Measurements from ENCODE around the gene CD72. TPM values are rescaled to one million over a fixed set of nuclear protein-coding genes. Genes with fewer than 3 reads are reported as not detected.

Gene CD72
- total RNA-seq (2022; extraction: Qiagen RNA extraction), result 0.14 to 0.36 TPM (median 0.23 TPM) in 3 of 5 replicates, not detected in the others

DNA sequence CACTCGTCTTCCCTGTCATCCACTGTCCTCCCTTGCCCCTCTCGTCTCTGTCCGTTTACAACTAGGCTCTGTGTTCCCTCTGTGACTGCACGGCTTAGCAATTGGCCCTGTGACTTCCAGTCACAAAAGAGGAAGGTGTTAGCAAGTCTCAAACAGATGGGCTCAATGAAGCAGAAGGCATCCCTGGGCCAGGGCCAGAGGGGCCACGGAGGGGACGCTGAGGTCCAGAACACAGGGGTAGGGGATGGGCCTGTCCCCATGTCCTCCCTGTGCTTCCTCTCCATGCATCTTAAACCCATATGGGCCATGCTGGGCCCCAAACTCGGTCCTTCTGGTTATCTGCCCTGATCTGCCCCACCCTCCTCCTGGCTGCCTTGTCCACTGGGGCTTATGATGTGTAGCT lies at the start of gene CD72:
TSS of gene CD72 (minus strand) at position 89 of the 403 bp plus-strand sequence. CDS start 110 bp downstream, outside the sequence.

DNA sequence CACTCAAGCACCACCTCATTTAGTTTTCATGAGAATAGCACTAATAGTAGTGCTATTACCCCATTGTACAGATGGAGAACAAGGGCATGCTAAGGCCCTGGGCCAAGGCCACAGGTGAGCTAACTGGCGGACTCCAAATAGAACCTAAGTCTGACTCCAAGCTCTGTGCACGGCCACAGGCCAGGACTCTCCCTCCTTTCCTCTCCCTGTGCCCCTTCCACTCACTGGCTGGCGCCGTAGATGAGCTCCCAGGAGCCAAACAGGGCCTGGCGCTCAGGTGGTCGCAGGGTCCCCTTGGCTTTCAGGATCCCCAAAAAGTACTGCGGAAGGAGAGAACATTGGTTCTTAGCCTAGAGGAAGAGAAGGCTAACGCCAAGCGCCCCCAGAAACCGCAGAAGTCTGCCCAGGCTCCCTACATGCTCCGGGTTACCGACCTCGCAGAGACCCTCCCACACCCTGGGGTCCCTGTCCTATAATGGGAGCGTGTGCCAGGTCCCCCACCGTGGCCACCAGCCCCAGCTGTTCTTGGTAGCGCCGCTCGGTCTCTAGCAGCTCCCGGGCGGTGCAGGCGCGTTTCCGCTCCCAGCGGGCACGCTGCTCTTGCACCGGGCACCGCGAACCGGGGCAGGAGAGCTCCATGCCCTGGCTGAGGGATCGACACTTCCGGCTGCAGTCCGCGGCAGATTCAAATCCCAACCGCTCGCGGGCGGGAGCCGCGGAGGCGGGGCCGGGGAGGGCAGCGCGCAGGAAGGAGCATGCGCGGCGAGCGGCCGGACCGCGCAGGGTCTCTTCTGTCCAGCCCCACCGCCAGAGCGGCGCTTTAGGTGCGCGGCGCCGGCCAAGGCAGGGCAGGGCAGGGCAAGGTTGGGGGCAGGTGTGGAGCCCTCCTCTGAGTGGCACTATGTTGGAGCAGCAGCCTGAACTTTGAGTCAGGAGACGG lies 46.6 kb upstream of the CD72 start, which contains the start of gene ARHGEF39:
TSS of gene ARHGEF39 (minus strand) at position 665 of the 940 bp plus-strand sequence. CDS start at position 639, 26 bp downstream.

DNA sequence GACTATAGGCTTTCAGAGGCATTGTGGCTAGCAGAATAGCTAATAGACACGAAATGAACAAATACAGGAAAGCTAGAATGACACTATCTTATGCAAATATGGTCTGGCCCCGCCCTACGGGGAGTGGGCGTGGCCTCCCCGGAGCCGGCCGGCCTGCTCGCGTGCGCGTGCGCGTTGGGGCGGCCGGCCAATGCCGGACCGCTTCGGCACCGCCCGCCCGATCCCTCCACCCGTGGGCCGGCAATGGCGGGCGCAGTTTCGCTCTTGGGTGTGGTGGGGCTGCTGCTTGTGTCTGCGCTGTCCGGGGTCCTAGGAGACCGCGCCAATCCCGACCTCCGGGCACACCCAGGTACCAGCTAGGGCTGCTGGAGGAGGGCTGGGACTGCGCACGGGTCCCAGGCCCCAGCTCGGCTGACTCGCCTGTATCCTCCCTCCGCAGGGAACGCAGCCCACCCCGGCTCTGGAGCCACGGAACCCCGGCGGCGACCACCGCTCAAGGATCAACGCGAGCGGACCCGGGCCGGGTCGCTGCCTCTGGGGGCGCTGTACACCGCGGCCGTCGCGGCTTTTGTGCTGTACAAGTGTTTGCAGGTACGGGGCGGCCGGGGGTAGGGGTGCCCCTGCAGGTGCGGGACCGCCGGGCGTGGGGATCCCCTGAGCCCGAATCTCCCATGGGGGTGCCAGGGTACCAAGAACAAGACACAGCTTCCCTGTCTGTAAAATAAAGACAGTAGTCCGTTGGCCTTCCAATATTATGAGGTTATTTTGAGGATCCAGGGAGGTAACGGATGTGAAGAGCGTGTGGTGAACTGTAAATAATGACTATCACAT lies 40.1 kb upstream of the CD72 start, which contains the start of gene CCDC107:
TSS of gene CCDC107 (plus strand) at position 156 of the 831 bp plus-strand sequence. CDS start at position 244, 88 bp downstream.

GRCh38 chr9:35657546-35658136 lies 39.4 kb upstream of the CD72 start, which contains the start of gene RMRP:
RMRP (minus strand) TSS chr9:35658019.

GRCh38 chr9:35650341-35651158 lies 32.3 kb upstream of the CD72 start, which contains the start of gene SIT1:
SIT1 (minus strand) TSS chr9:35650931; CDS start chr9:35650853, 78 bp downstream.

GRCh38 chr9:35604578-35605350 lies 13.4 kb downstream of the CD72 start, which contains the start of gene TESK1:
TESK1 (plus strand) TSS chr9:35605262; CDS start chr9:35605620, 358 bp downstream.

Other genes with a start within 250 kb of the CD72 start
- gene RUSC2, start 128.3 kb downstream of the CD72 start, total RNA-seq (2022; extraction: Qiagen RNA extraction), result 24.4 to 34.4 TPM (median 34.1 TPM) in 5 replicates
- gene TESK1, start 13.2 kb downstream of the CD72 start, total RNA-seq (2022; extraction: Qiagen RNA extraction), result 25.8 to 30.3 TPM (median 29.8 TPM) in 5 replicates
- gene SIT1, start 32.5 kb upstream of the CD72 start, total RNA-seq (2022; extraction: Qiagen RNA extraction), result not detected in 5 replicates
- 8.1 to 20.9 TPM (median 15.0 TPM) in 4 of 5 replicates, not detected in the other for gene RMRP, start 39.6 kb upstream of the CD72 start, total RNA-seq (2022; extraction: Qiagen RNA extraction)
- 25.1 to 32.0 TPM (median 29.7 TPM) in 5 replicates for gene CCDC107, start 39.9 kb upstream of the CD72 start, total RNA-seq (2022; extraction: Qiagen RNA extraction)
- 13.3 to 18.5 TPM (median 16.1 TPM) in 5 replicates for gene ARHGEF39, start 46.8 kb upstream of the CD72 start, total RNA-seq (2022; extraction: Qiagen RNA extraction)
- 4.2 to 8.9 TPM (median 6.4 TPM) in 5 replicates for gene CA9, start 55.5 kb upstream of the CD72 start, total RNA-seq (2022; extraction: Qiagen RNA extraction)
- 632 to 703 TPM (median 690 TPM) in 5 replicates for gene TPM2, start 71.5 kb upstream of the CD72 start, total RNA-seq (2022; extraction: Qiagen RNA extraction)
- 115 to 134 TPM (median 121 TPM) in 5 replicates for gene TLN1, start 113.8 kb upstream of the CD72 start, total RNA-seq (2022; extraction: Qiagen RNA extraction)
- 57.0 to 61.1 TPM (median 57.9 TPM) in 5 replicates for gene CREB3, start 114.3 kb upstream of the CD72 start, total RNA-seq (2022; extraction: Qiagen RNA extraction)
- 28.0 to 39.6 TPM (median 34.5 TPM) in 5 replicates for gene GBA2, start 130.8 kb upstream of the CD72 start, total RNA-seq (2022; extraction: Qiagen RNA extraction)
- 12.2 to 16.2 TPM (median 15.3 TPM) in 5 replicates for gene RGP1, start 130.9 kb upstream of the CD72 start, total RNA-seq (2022; extraction: Qiagen RNA extraction)
- not detected in 5 replicates for gene MSMP, start 135.9 kb upstream of the CD72 start, total RNA-seq (2022; extraction: Qiagen RNA extraction)
- 4.8 to 6.6 TPM (median 5.5 TPM) in 5 replicates for gene NPR2, start 173.2 kb upstream of the CD72 start, total RNA-seq (2022; extraction: Qiagen RNA extraction)
- gene SPAG8, start 193.8 kb upstream of the CD72 start, total RNA-seq (2022; extraction: Qiagen RNA extraction), result 0.34 to 0.74 TPM (median 0.56 TPM) in 5 replicates
- gene HINT2, start 196.6 kb upstream of the CD72 start, total RNA-seq (2022; extraction: Qiagen RNA extraction), result 72.1 to 115 TPM (median 100 TPM) in 5 replicates
- gene FAM221B, start 210.3 kb upstream of the CD72 start, total RNA-seq (2022; extraction: Qiagen RNA extraction), result not detected in 5 replicates
- gene TMEM8B, start 210.8 kb upstream of the CD72 start, total RNA-seq (2022; extraction: Qiagen RNA extraction), result 2.0 to 4.0 TPM (median 3.5 TPM) in 5 replicates